CD4-positive, alpha-beta T cell treated with Interleukin-6 at 100 ng/mL for 8 hours (primary cell): ENCODE results near the gene CATSPERE.

Source experiments
- DNase-seq: peaks from one replicate; pipeline ENCODE4 v3.0.0-alpha.2; 2020; ENCODE audit warnings: mixed read lengths, low spot score

CATSPERE gene

GRCh38 chr1:244461245-244462071 is at the start of gene CATSPERE:
Gene CATSPERE (plus strand): TSS chr1:244461273. CDS start chr1:244461430, 157 bp downstream.
- peak; percentile 77 for DNase-seq

- no peak for DNase-seq
These were observed 48.9 kb upstream of the CATSPERE start for GRCh38 chr1:244412176-244412575.

- no peak for DNase-seq
These were observed 47.3 kb upstream of the CATSPERE start for GRCh38 chr1:244413736-244414135.

- DNase-seq: no peak
These were observed 46.5 kb upstream of the CATSPERE start for GRCh38 chr1:244414543-244414942.

- DNase-seq: no peak
These were observed 42.0 kb upstream of the CATSPERE start for GRCh38 chr1:244419024-244419423.

GRCh38 chr1:244422174-244422573 is 38.9 kb upstream of the CATSPERE start:
- DNase-seq: no peak

- no peak for DNase-seq
These were observed 36.3 kb upstream of the CATSPERE start for GRCh38 chr1:244424649-244425334.

- DNase-seq: no peak
These were observed 33.4 kb upstream of the CATSPERE start for GRCh38 chr1:244427647-244428046.

- DNase-seq: no peak
These were observed 31.3 kb upstream of the CATSPERE start for GRCh38 chr1:244429818-244430217.

- DNase-seq: no peak
These were observed 29.9 kb upstream of the CATSPERE start for GRCh38 chr1:244431166-244431565.

GRCh38 chr1:244435562-244436205 is 25.4 kb upstream of the CATSPERE start:
- DNase-seq: no peak

GRCh38 chr1:244436336-244437085 is 24.6 kb upstream of the CATSPERE start:
- no peak for DNase-seq

- DNase-seq: no peak
These were observed 24.0 kb upstream of the CATSPERE start for GRCh38 chr1:244437086-244437468.

GRCh38 chr1:244439391-244440032 is 21.6 kb upstream of the CATSPERE start:
- DNase-seq: no peak

- no peak for DNase-seq
These were observed 18.2 kb upstream of the CATSPERE start for GRCh38 chr1:244442850-244443249.

- no peak for DNase-seq
These were observed 16.2 kb upstream of the CATSPERE start for GRCh38 chr1:244444854-244445253.

- DNase-seq: no peak
These were observed 15.5 kb upstream of the CATSPERE start for GRCh38 chr1:244445320-244446181.

GRCh38 chr1:244447024-244447423 is 14.0 kb upstream of the CATSPERE start:
- no peak for DNase-seq

- no peak for DNase-seq
These were observed 13.5 kb upstream of the CATSPERE start for GRCh38 chr1:244447552-244447951.

GRCh38 chr1:244448279-244449036 is 12.6 kb upstream of the CATSPERE start:
- no peak for DNase-seq
